Bronchial epithelial cell (primary cell): ENCODE data around the gene DBP. TPM values are rescaled to one million over a fixed set of nuclear protein-coding genes. Genes with fewer than 3 reads are reported as not detected.

Experiments used
- DNase-seq: peaks from one replicate; pipeline ENCODE4 v3.0.0-alpha.2; 2010; ENCODE audit warnings: low read depth
- FAIRE-seq: peaks from 2 replicates; lab custom pipeline; 2011; peaks lifted over from hg19 to GRCh38; lab: Jason Lieb, UNC
- H3K27me3 ChIP-seq: 2 replicates; pipeline ENCODE4 v1.5.1; 2011; ENCODE audit warnings: low read length; ENCODE audit not compliant: control insufficient read depth, insufficient read depth
- H3K36me3 ChIP-seq: 2 replicates; pipeline ENCODE4 v1.5.1; 2011; ENCODE audit warnings: low read length; ENCODE audit not compliant: control insufficient read depth, insufficient read depth
- H3K4me3 ChIP-seq: 2 replicates; pipeline ENCODE4 v1.5.1; 2011; ENCODE audit warnings: mild to moderate bottlenecking, low read depth, low read length, control low read depth
- CTCF ChIP-seq: IDR thresholded peaks from 2 replicates; pipeline ENCODE4 v1.5.1; 2011; ENCODE audit warnings: mild to moderate bottlenecking, moderate library complexity, low read length, control low read depth, inconsistent platforms; ENCODE audit not compliant: insufficient read depth, severe bottlenecking
- total RNA-seq: library from RNA; depleted of rRNA; stranded (reverse); fragments of >200 nt; gene quantifications from 2 replicates; pipeline ENCODE4 v1.2.1, GENCODE V29; 2014

The DBP gene
- total RNA-seq, 1 donor from 2014 or later, result 6.6 TPM

GRCh38 chr19:48595171-48595570 lies 42.0 kb downstream of the DBP start:
- no peak for FAIRE-seq
- no peaks in the 10 kb centered on the region for H3K36me3 ChIP-seq

GRCh38 chr19:48591021-48591420 lies 46.2 kb downstream of the DBP start:
- DNase-seq, result no peak
- TF ChIP-seq CTCF, result no peak
- H3K27me3 ChIP-seq, result no peaks in the 10 kb centered on the region
- FAIRE-seq, result no peak
- H3K36me3 ChIP-seq, result no peaks in the 10 kb centered on the region
- H3K4me3 ChIP-seq, result no peak overlapping the region

More at GRCh38 chr19:48595171-48595570, 42.0 kb downstream of the DBP start:
- Histone ChIP-seq H3K27me3 (no peaks in the 10 kb centered on the region), H3K4me3 (no peak overlapping the region)
- DNase-seq, result no peak
- no peak for TF ChIP-seq CTCF

GRCh38 chr19:48588670-48589401 lies 48.3 kb downstream of the DBP start:
- FAIRE-seq, result no peak
- peak; percentile 97 for TF ChIP-seq CTCF
- DNase-seq, result peak; percentile 96
- Histone ChIP-seq H3K27me3 (no peaks in the 10 kb centered on the region), H3K4me3 (no peak overlapping the region), H3K36me3 (no peaks in the 10 kb centered on the region)

GRCh38 chr19:48587387-48587786 lies 49.8 kb downstream of the DBP start:
- DNase-seq (no peak), FAIRE-seq (no peak)
- H3K27me3 ChIP-seq, result no peaks in the 10 kb centered on the region
- H3K4me3 ChIP-seq, result no peak overlapping the region
- no peak for TF ChIP-seq CTCF
- H3K36me3 ChIP-seq, result no peaks in the 10 kb centered on the region

- no peak for TF ChIP-seq CTCF
- FAIRE-seq (no peak), DNase-seq (no peak)
- no peaks in the 10 kb centered on the region for H3K27me3 ChIP-seq
- no peaks in the 10 kb centered on the region for H3K36me3 ChIP-seq
- no peak overlapping the region for H3K4me3 ChIP-seq
Measured at GRCh38 chr19:48582168-48582567, 55.0 kb downstream of the DBP start.

Other genes starting within 250 kb of the DBP start
- gene KDELR1, start 245.8 kb downstream of the DBP start, total RNA-seq, result 27.9 and 30.6 TPM in 2 replicates
- gene GRIN2D, start 243.7 kb downstream of the DBP start, total RNA-seq, result under 0.01 TPM in 1 of 2 replicates, not detected in the other
- 23.4 and 31.9 TPM in 2 replicates for gene GRWD1, start 191.4 kb downstream of the DBP start, total RNA-seq
- 1.0 and 1.1 TPM in 2 replicates for gene KCNJ14, start 181.8 kb downstream of the DBP start, total RNA-seq
- 24.2 and 36.6 TPM in 2 replicates for gene CYTH2, start 168.0 kb downstream of the DBP start, total RNA-seq
- gene LMTK3, start 125.5 kb downstream of the DBP start, total RNA-seq, result 1.3 and 1.8 TPM in 2 replicates
- 3.4 and 17.2 TPM in 2 replicates for gene SULT2B1, start 85.2 kb downstream of the DBP start, total RNA-seq
- under 0.01 and 0.64 TPM in 2 replicates for gene SPACA4, start 30.6 kb downstream of the DBP start, total RNA-seq
- 21.9 and 62.3 TPM in 2 replicates for gene FAM83E, start 22.3 kb downstream of the DBP start, total RNA-seq
- gene RPL18, start 18.2 kb downstream of the DBP start, total RNA-seq, result 3,143 and 4,233 TPM in 2 replicates
- 3.3 and 3.4 TPM in 2 replicates for gene SPHK2, start 17.9 kb downstream of the DBP start, total RNA-seq
- 2.4 and 4.4 TPM in 2 replicates for gene CA11, start 8.8 kb upstream of the DBP start, total RNA-seq
- not detected in 2 replicates for gene NTN5, start 35.6 kb upstream of the DBP start, total RNA-seq
- 7.9 and 39.4 TPM in 2 replicates for gene FUT2, start 58.6 kb upstream of the DBP start, total RNA-seq
- 0.13 and 0.26 TPM in 2 replicates for gene MAMSTR, start 82.3 kb upstream of the DBP start, total RNA-seq
- 2.4 and 2.9 TPM in 2 replicates for gene RASIP1, start 103.2 kb upstream of the DBP start, total RNA-seq
- gene IZUMO1, start 109.5 kb upstream of the DBP start, total RNA-seq, result 0.26 and 2.3 TPM in 2 replicates
- 12.1 and 16.9 TPM in 2 replicates for gene FUT1, start 115.3 kb upstream of the DBP start, total RNA-seq
- not detected in 2 replicates for gene FGF21, start 118.1 kb upstream of the DBP start, total RNA-seq
- 14.0 and 21.3 TPM in 2 replicates for gene BCAT2, start 173.7 kb upstream of the DBP start, total RNA-seq
- gene HSD17B14, start 199.1 kb upstream of the DBP start, total RNA-seq, result 1.3 and 1.9 TPM in 2 replicates
- 0.79 and 2.2 TPM in 2 replicates for gene PLEKHA4, start 231.2 kb upstream of the DBP start, total RNA-seq
- gene PPP1R15A, start 235.0 kb upstream of the DBP start, total RNA-seq, result 118 and 168 TPM in 2 replicates